ENCODE results near the gene SPINK1. TPM values are rescaled to one million over a fixed set of nuclear protein-coding genes. Genes with fewer than 3 reads are reported as not detected.
"Not testable (repeated sequence)": the region's sequence is repeated elsewhere in the genome, so short reads cannot be mapped to it uniquely, and the experiment has no call there.

The SPINK1 gene
- total and polyA plus RNA-seq, 8 donors, result 5,539 to 26,066 (median 20,523) TPM

GRCh38 chr5:147836439-147836838 lies 5.0 kb upstream of the SPINK1 start:
- ATAC-seq, result peak in 3 of 4 donors; percentile 5 to 13 (median 6)
- peak overlapping the region; percentile 33 to 86 (median 60) for H3K27ac ChIP-seq
- peak overlapping the region in 2 of 4 donors; percentile 10 to 28 for H3K4me3 ChIP-seq
- no peaks in the 10 kb centered on the region for H3K36me3 ChIP-seq
- H3K27me3 ChIP-seq, result no peaks in the 10 kb centered on the region
- TF ChIP-seq, protein P1, sequence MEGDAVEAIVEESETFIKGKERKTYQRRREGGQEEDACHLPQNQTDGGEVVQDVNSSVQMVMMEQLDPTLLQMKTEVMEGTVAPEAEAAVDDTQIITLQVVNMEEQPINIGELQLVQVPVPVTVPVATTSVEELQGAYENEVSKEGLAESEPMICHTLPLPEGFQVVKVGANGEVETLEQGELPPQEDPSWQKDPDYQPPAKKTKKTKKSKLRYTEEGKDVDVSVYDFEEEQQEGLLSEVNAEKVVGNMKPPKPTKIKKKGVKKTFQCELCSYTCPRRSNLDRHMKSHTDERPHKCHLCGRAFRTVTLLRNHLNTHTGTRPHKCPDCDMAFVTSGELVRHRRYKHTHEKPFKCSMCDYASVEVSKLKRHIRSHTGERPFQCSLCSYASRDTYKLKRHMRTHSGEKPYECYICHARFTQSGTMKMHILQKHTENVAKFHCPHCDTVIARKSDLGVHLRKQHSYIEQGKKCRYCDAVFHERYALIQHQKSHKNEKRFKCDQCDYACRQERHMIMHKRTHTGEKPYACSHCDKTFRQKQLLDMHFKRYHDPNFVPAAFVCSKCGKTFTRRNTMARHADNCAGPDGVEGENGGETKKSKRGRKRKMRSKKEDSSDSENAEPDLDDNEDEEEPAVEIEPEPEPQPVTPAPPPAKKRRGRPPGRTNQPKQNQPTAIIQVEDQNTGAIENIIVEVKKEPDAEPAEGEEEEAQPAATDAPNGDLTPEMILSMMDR (IDR thresholded peaks at IDR 0.05), result no peak
- WGBS, 2 donors, result 33 to 34% methylated on average over 3 of the region's 3 CpGs
- H3K4me1 ChIP-seq, result peaks cover 14 to 47% (median 36%) of the 10 kb centered on the region in 3 donors
- no peaks in the 10 kb centered on the region for H3K9me3 ChIP-seq
- no peak for FAIRE-seq
- intact Hi-C loops (cut with DNase I), result no loop called here
- no peak for DNase-seq

DNA sequence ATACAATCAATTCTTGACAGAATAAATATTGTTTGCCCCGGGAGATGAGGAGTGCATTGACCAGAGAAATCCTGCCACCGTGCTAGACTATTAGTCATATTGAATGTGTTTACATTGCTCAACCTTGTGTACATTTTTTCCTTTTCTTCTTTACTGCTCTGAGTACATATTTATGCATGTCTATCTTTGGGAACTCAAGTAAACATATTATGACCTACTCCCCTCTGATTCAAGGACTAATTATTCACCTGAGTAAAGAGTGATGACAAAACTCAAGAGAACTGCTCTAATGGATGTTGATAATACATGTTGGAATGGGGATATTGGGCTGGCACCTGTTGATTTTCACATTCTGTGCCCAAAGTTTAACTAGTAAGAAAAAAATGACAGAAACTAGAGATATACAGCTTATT lies 3.9 kb upstream of the SPINK1 start:
- Histone ChIP-seq H3K4me1 (peaks cover 14 to 47% (median 36%) of the 10 kb centered on the region in 3 donors), H3K9me3 (no peaks in the 10 kb centered on the region), H3K4me3 (no peak overlapping the region), H3K27ac (peak overlapping the region in 3 of 4 donors; percentile 6 to 86 (median 83)), H3K27me3 (no peaks in the 10 kb centered on the region), H3K36me3 (no peaks in the 10 kb centered on the region)
- FAIRE-seq (peak; percentile 9), DNase-seq (peak in 2 of 6 donors; percentile 49 to 68), ATAC-seq (peak; percentile 57 to 70 (median 68))
- intact Hi-C loops (cut with DNase I), result no loop called here
- WGBS, 2 donors, result 4 to 5% methylated on average over 2 of the region's 2 CpGs
- TF ChIP-seq, protein P1 (IDR thresholded peaks at IDR 0.05), result no peak

DNA sequence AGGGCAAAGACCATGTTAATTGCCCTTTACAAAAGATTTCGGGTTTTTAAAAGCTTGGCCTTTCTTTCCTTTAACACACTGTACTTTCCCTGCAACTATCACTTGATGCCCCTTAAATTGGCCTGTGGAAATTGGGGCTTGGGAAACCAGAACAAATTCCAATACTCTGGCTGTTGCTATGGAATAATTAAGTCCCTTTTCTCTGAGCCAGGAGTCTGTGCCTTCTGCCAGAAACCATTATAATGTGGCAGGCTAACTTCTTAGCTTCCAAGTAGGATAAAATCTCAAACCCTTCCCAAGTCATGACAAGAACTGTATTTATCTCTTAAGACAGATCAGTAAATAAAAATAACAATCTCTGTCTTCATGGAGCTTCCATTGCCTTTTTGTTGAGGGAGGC lies 1.1 kb upstream of the SPINK1 start:
- 38 to 46% methylated on average over 1 of the region's 1 CpG for WGBS, 2 donors
- ATAC-seq (no peak), FAIRE-seq (no peak), DNase-seq (no peak)
- Histone ChIP-seq H3K27ac (peak overlapping the region; percentile 27 to 86 (median 82)), H3K27me3 (no peaks in the 10 kb centered on the region), H3K9me3 (no peaks in the 10 kb centered on the region), H3K4me1 (peaks cover 10 to 30% (median 19%) of the 10 kb centered on the region in 3 donors), H3K36me3 (peaks cover 0 to 25% (median 0%) of the 10 kb centered on the region in 3 donors), H3K4me3 (peak overlapping the region in 2 of 4 donors; percentile 48 to 53)
- TF ChIP-seq, protein P1 (IDR thresholded peaks at IDR 0.05), result no peak
- intact Hi-C loops (cut with DNase I), result no loop called here

GRCh38 chr5:147830035-147830434 lies 1.4 kb downstream of the SPINK1 start:
- peaks cover 0 to 16% (median 6%) of the 10 kb centered on the region in 3 donors for H3K4me1 ChIP-seq
- ATAC-seq (no peak), DNase-seq (no peak), FAIRE-seq (no peak)
- peak overlapping the region; percentile 27 to 86 (median 82) for H3K27ac ChIP-seq
- TF ChIP-seq, protein P1 (IDR thresholded peaks at IDR 0.05), result no peak
- peak overlapping the region; percentile 24 to 53 (median 46) for H3K4me3 ChIP-seq
- intact Hi-C loops (cut with DNase I), result no loop called here
- no peaks in the 10 kb centered on the region for H3K27me3 ChIP-seq
- peaks cover 0 to 45% (median 0%) of the 10 kb centered on the region in 3 donors for H3K36me3 ChIP-seq
- H3K9me3 ChIP-seq, result no peaks in the 10 kb centered on the region

DNA sequence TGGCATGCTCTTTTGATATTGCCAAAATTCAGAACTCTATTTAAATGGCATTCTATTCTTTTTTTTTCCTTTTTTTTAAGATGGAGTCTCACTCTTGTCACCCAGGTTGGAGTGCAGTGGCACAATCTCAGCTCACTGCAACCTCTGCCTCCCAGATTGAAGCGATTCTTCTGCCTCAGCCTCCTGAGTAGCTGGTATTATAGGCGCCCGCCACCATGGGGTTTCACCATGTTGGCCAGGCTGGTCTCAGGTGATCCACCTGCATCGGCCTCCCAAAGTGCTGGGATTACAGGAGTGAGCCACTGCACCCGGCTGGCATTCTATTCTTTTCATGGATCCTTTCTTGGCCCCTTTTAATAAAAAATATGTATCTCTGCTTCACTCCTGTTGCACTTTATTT lies 4.5 kb downstream of the SPINK1 start:
- H3K4me1 ChIP-seq; H3K9me3 ChIP-seq; intact Hi-C loops (cut with DNase I); FAIRE-seq; H3K27me3 ChIP-seq: not testable (repeated sequence)
- ATAC-seq (peak in 2 of 4 donors; percentile 1), DNase-seq (peak in 3 of 6 donors; percentile 49 to 69 (median 56))
- Histone ChIP-seq H3K4me3 (peak overlapping the region; percentile 29 to 53 (median 46)), H3K36me3 (peaks cover 0 to 57% (median 0%) of the 10 kb centered on the region in 3 donors), H3K27ac (peak overlapping the region; percentile 27 to 86 (median 82))
- 34 to 40% methylated on average over 5 of the region's 5 CpGs for WGBS, 2 donors

Measured in pancreas (tissue), 10 donors.